PC-3 (cell line): ENCODE data around the gene MYOC. TPM values are rescaled to one million over a fixed set of nuclear protein-coding genes. Genes with fewer than 3 reads are reported as not detected.

ENCODE experiments used
- ATAC-seq: fragments of 200-7000 bp; cut with Tn5 transposase; 2 replicates; pipeline ENCODE4 v1.9.1; 2020; ENCODE audit warnings: mild to moderate bottlenecking, moderate library complexity
- BruUV-seq: library from RNA; stranded (reverse); fragments of 400-500 nt; replicated peaks from 2 replicates; lab custom pipeline; 2021; lab: Mats Ljungman, UMichigan
- CTCF ChIA-PET: fragments of 300-600 bp; sonication (Branson Sonifier 250); formaldehyde crosslinking; loops from one replicate; lab custom pipeline; 2022; ENCODE audit warnings: antibody characterized with exemption; lab: Charles Lee
- POLR2A ChIA-PET: fragments of 300-600 bp; sonication (Branson Sonifier 250); formaldehyde crosslinking; loops from one replicate; lab custom pipeline; 2022; ENCODE audit warnings: antibody characterized with exemption; ENCODE audit not compliant: unreplicated experiment; lab: Charles Lee
- DNase-seq: peaks from one replicate; pipeline ENCODE4 v3.0.0-alpha.2; 2015
- H2AFZ ChIP-seq: fragments of 300-600 bp; sonication (generic); 2 replicates; pipeline ENCODE4 v1.6.0; 2016; ENCODE audit warnings: antibody characterized with exemption, low read length
- H3F3A ChIP-seq: fragments of 300-600 bp; sonication (generic); one replicate; pipeline ENCODE4 v1.6.0; 2017; ENCODE audit warnings: antibody characterized with exemption, low read length, control low read depth, mild to moderate bottlenecking; ENCODE audit not compliant: unreplicated experiment
- H3K27ac ChIP-seq: fragments of 300-600 bp; sonication (generic); 2 replicates; pipeline ENCODE4 v1.5.1; 2016; ENCODE audit warnings: mild to moderate bottlenecking, low read length
- H3K27me3 ChIP-seq: fragments of 300-600 bp; sonication (generic); 2 replicates; pipeline ENCODE4 v1.6.1; 2016; ENCODE audit warnings: low read length, mixed read lengths
- H3K36me3 ChIP-seq: fragments of 300-600 bp; sonication (generic); 2 replicates; pipeline ENCODE4 v1.6.1; 2016; ENCODE audit warnings: low read depth, mixed run types, low read length, mixed read lengths
- H3K4me1 ChIP-seq: fragments of 300-600 bp; sonication (generic); 2 replicates; pipeline ENCODE4 v1.5.1; 2016; ENCODE audit warnings: low read length; ENCODE audit not compliant: insufficient read depth
- H3K4me2 ChIP-seq: fragments of 300-600 bp; sonication (generic); 2 replicates; pipeline ENCODE4 v1.6.0; 2016; ENCODE audit warnings: low read length
- H3K4me3 ChIP-seq: fragments of 300-600 bp; sonication (generic); 2 replicates; pipeline ENCODE4 v1.5.1; 2016; ENCODE audit warnings: mild to moderate bottlenecking, low read length, mixed read lengths
- H3K79me2 ChIP-seq: fragments of 300-600 bp; sonication (generic); 2 replicates; pipeline ENCODE4 v1.6.1; 2017; ENCODE audit warnings: low read length, mixed read lengths
- H3K9ac ChIP-seq: fragments of 300-600 bp; sonication (generic); 2 replicates; pipeline ENCODE4 v1.6.0; 2016; ENCODE audit warnings: mild to moderate bottlenecking, low read length
- H3K9me2 ChIP-seq: fragments of 300-600 bp; sonication (generic); replicated peaks from 2 replicates; pipeline ENCODE4 v1.6.1; 2016; ENCODE audit warnings: mixed run types, low read length, mixed read lengths
- H3K9me3 ChIP-seq: fragments of 300-600 bp; sonication (generic); 2 replicates; pipeline ENCODE4 v1.6.1; 2016; ENCODE audit warnings: low read length, mixed read lengths
- H4K20me1 ChIP-seq: fragments of 300-600 bp; sonication (generic); 2 replicates; pipeline ENCODE4 v1.6.1; 2016; ENCODE audit warnings: low read length, mixed read lengths
- EZH2 ChIP-seq: fragments of 300-600 bp; sonication (generic); IDR thresholded peaks from one replicate; pipeline ENCODE4 v1.6.1; 2017; ENCODE audit warnings: antibody characterized with exemption, mild to moderate bottlenecking, low read length; ENCODE audit not compliant: unreplicated experiment
- EZH2phosphoT487 ChIP-seq: fragments of 300-600 bp; sonication (generic); IDR thresholded peaks from 2 replicates; pipeline ENCODE4 v1.6.1; 2018; ENCODE audit warnings: mild to moderate bottlenecking, antibody characterized with exemption, low read length, borderline replicate concordance
- intact Hi-C: fragments of 100-400 bp; cut with micrococcal nuclease; formaldehyde crosslinking; loops from 2 replicates; pipeline ENCODE4 v1.9.0; 2023
- total RNA-seq: library from RNA; depleted of rRNA; stranded (reverse); fragments of >200 nt; gene quantifications from 2 replicates; pipeline ENCODE4 v1.2.3, GENCODE V29; 2014
- TF ChIP-seq, protein P1 (sequence below): fragments of 300-600 bp; sonication (generic); conservative IDR thresholded peaks from 2 replicates; pipeline ENCODE4 v1.5.1; 2017; ENCODE audit warnings: antibody characterized with exemption, low read depth, mild to moderate bottlenecking, low read length

Gene MYOC
- total RNA-seq, 1 experiment from 2014 or later: not detected

DNA sequence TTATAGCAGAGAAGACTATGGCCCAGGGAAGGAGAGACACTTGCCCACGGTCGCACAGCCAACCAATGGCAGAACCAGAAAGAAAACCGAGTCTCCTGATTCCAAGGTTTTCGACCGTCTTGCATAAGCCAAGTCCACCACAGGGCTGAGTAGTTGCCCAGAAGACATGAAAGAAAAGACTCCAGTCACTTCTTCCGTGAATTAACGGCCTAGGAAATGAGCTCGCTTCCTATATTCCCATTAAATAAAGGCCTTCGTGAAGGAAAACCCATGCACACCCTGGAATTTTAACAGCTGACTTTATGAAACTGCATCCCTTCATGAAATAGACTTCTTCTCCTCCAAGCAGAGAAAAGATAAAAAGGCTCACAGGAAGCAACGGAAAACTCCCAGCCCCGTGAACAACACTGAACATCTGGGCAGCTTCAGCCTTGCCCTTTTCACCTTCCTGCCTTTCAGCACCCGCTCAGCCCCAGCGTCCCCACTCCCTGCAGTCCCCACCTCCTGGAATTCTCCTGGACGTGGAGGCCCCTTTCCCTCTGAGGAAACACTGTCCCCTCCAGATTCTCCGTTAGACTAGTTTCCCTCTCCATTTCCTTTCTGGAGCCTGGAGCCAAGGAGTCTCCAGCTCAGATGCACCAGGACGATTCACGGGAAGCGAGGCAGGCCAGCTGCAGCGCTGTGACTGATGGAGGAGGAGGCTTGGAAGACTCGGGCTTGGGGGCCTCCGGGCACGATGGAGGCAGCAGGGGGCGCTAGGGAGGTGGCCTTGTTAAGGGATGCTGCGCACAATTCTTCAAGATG is 2.7 kb upstream of the MYOC start:
- Histone ChIP-seq H3K79me2 (no peaks in the 10 kb centered on the region), H3K9ac (no peak overlapping the region), H4K20me1 (no peaks in the 10 kb centered on the region), H3K9me3 (no peaks in the 10 kb centered on the region), H3K4me2 (no peak overlapping the region), H3F3A (no peaks in the 10 kb centered on the region), H3K27me3 (peaks cover 36% of the 10 kb centered on the region), H2AFZ (no peak overlapping the region), H3K9me2 (no peaks in the 10 kb centered on the region), H3K36me3 (no peaks in the 10 kb centered on the region), H3K27ac (no peak overlapping the region), H3K4me1 (peaks cover 8% of the 10 kb centered on the region), H3K4me3 (no peak overlapping the region)
- intact Hi-C loops: no loop called here
- no TSS peak for BruUV-seq
- DNase-seq (peak; percentile 48), ATAC-seq (no peak)
- TF ChIP-seq, protein P1, sequence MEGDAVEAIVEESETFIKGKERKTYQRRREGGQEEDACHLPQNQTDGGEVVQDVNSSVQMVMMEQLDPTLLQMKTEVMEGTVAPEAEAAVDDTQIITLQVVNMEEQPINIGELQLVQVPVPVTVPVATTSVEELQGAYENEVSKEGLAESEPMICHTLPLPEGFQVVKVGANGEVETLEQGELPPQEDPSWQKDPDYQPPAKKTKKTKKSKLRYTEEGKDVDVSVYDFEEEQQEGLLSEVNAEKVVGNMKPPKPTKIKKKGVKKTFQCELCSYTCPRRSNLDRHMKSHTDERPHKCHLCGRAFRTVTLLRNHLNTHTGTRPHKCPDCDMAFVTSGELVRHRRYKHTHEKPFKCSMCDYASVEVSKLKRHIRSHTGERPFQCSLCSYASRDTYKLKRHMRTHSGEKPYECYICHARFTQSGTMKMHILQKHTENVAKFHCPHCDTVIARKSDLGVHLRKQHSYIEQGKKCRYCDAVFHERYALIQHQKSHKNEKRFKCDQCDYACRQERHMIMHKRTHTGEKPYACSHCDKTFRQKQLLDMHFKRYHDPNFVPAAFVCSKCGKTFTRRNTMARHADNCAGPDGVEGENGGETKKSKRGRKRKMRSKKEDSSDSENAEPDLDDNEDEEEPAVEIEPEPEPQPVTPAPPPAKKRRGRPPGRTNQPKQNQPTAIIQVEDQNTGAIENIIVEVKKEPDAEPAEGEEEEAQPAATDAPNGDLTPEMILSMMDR: peak; percentile 92
- TF ChIP-seq EZH2: no peak
- ChIA-PET POLR2A (interaction anchor here (0.5 kb wide), 1 partner anchor 1561 kb away, joined by 3 read pairs; no protein-coding TSS in a partner anchor), CTCF (interaction anchor here (0.6 to 1.1 kb wide), 3 partner anchors 10 to 348 kb away, joined by 3 to 4 read pairs (median 3); no protein-coding TSS in a partner anchor)

DNA sequence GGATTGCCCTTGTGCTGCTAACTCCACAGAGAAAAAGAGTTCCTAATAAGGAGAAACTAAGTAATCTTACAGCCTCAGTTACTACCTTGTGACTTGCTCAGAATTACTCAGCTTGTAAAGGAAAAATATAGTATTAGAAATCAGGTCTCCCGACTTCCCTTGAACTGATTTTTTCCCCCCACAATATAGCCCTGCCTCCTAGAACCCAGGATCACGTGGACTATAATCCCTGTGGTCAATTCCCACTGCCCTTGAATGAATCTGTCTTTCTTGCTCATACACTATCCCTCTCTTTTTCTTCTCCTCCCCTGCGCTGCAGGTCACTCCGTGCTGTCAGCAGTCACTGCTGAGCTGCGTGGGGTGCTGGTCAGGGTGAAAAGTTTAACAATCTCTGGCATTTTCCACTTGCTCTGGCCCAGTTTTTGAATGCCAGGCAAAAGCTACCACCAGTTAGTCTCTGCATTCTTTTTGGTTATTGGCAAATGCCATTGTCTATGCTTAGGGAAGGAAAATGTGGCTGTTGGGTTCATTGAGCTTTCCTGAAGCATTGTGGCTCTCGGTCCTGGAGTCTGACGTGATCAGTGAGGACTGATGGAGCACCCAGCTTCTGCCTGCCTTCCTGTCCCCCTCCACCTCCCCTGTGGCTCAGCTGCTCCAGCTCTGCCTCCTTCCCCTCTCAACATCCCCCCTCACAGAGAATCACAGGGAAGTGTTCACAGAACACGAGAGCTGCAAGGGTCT is 1.9 kb upstream of the MYOC start:
- H3K9me2 ChIP-seq: no peaks in the 10 kb centered on the region
- DNase-seq: no peak
- ChIA-PET CTCF (interaction anchor here (0.6 to 1.1 kb wide), 3 partner anchors 10 to 348 kb away, joined by 3 to 4 read pairs (median 3); no protein-coding TSS in a partner anchor), POLR2A (interaction anchor here (0.6 kb wide), 1 partner anchor 10 kb away, joined by 3 read pairs; no protein-coding TSS in a partner anchor)
- intact Hi-C loops: no loop called here
- TF ChIP-seq, protein P1: no peak
- TF ChIP-seq EZH2phosphoT487 (no peak), EZH2 (no peak)
- H2AFZ ChIP-seq: peak overlapping the region; percentile 20
- H3F3A ChIP-seq: no peaks in the 10 kb centered on the region
- no peaks in the 10 kb centered on the region for H4K20me1 ChIP-seq
- peak overlapping the region; percentile 19 for H3K4me2 ChIP-seq
- no peaks in the 10 kb centered on the region for H3K9me3 ChIP-seq
- H3K27ac ChIP-seq: no peak overlapping the region
- peak; percentile 7; the same call in 1 of the 2 replicates for ATAC-seq
- no TSS peak for BruUV-seq
- peaks cover 41% of the 10 kb centered on the region for H3K27me3 ChIP-seq
- H3K9ac ChIP-seq: no peak overlapping the region
- no peaks in the 10 kb centered on the region for H3K36me3 ChIP-seq
- H3K79me2 ChIP-seq: no peaks in the 10 kb centered on the region
- peaks cover 8% of the 10 kb centered on the region for H3K4me1 ChIP-seq
- no peak overlapping the region for H3K4me3 ChIP-seq
